ENCODE measurements around the gene PRKD3. TPM values are rescaled to one million over a fixed set of nuclear protein-coding genes. Genes with fewer than 3 reads are reported as not detected.

PRKD3 gene
- total and polyA plus RNA-seq, 2 of the 13 experiments (the other 11 are each of a cell fraction or from before 2014, with no cell fraction given): 11.6 to 38.4 TPM

DNA sequence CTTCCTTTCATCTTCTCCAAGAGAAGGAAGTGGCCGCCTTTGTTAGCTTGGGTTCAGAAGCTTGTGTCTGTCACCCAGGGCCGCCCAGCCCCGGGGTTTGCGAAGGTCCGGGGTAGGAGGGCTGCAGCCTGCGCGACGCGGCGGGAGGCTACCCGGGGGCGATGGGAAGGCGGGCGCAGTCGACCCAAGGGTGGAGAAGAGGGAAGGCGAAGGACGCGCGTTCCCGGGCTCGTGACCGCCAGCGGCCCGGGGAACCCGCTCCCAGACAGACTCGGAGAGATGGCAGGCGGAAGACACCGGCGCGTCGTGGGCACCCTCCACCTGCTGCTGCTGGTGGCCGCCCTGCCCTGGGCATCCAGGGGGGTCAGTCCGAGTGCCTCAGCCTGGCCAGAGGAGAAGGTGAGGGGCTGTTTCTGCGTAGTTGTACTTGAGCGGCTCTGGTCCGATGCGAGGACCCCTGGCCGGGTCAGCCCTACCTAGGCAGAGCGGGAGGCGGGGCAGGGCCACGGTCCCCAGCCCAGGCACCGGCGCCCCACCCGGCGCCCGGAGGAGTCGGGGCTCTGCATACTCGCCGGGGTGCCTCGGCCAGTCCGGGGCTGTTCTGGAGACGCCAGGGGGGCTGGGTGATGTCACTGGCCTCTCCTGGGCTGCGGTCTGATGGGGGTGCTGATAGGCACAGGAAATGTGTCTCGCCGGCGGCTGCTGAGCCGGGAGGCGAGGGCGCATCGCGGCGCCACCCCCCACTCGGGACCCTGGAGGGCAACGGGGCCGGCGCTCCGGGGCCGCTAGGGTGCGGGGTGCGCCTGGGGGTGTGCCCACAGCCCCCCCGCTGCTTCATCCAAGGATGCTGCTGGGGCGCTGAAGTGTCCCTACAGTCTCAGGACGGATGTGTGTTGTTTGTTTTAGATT is 20.1 kb upstream of the PRKD3 start, which contains the start of gene QPCT (continued):
- TF ChIP-seq, protein P1, sequence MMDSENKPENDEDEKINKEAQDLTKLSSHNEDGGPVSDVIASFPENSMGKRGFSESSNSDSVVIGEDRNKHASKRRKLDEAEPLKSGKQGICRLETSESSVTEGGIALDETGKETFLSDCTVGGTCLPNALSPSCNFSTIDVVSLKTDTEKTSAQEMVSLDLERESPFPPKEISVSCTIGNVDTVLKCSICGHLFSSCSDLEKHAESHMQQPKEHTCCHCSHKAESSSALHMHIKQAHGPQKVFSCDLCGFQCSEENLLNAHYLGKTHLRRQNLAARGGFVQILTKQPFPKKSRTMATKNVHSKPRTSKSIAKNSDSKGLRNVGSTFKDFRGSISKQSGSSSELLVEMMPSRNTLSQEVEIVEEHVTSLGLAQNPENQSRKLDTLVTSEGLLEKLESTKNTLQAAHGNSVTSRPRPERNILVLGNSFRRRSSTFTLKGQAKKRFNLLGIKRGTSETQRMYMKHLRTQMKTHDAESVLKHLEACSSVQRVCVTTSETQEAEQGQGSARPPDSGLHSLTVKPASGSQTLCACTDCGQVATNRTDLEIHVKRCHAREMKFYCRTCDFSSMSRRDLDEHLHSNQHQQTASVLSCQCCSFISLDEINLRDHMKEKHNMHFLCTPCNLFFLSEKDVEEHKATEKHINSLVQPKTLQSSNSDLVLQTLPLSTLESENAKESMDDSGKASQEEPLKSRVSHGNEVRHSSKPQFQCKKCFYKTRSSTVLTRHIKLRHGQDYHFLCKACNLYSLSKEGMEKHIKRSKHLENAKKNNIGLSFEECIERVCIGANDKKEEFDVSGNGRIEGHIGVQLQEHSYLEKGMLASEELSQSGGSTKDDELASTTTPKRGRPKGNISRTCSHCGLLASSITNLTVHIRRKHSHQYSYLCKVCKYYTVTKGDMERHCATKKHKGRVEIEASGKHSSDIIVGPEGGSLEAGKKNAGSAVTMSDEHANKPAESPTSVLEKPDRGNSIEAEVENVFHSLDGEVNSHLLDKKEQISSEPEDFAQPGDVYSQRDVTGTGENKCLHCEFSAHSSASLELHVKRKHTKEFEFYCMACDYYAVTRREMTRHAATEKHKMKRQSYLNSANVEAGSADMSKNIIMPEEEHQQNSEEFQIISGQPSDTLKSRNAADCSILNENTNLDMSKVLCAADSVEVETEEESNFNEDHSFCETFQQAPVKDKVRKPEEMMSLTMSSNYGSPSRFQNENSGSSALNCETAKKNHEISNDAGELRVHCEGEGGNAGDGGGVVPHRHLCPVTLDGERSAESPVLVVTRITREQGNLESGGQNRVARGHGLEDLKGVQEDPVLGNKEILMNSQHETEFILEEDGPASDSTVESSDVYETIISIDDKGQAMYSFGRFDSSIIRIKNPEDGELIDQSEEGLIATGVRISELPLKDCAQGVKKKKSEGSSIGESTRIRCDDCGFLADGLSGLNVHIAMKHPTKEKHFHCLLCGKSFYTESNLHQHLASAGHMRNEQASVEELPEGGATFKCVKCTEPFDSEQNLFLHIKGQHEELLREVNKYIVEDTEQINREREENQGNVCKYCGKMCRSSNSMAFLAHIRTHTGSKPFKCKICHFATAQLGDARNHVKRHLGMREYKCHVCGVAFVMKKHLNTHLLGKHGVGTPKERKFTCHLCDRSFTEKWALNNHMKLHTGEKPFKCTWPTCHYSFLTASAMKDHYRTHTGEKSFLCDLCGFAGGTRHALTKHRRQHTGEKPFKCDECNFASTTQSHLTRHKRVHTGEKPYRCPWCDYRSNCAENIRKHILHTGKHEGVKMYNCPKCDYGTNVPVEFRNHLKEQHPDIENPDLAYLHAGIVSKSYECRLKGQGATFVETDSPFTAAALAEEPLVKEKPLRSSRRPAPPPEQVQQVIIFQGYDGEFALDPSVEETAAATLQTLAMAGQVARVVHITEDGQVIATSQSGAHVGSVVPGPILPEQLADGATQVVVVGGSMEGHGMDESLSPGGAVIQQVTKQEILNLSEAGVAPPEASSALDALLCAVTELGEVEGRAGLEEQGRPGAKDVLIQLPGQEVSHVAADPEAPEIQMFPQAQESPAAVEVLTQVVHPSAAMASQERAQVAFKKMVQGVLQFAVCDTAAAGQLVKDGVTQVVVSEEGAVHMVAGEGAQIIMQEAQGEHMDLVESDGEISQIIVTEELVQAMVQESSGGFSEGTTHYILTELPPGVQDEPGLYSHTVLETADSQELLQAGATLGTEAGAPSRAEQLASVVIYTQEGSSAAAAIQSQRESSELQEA (CRISPR knock-in tag; IDR thresholded peaks at IDR 0.05; ENCODE audit: not compliant biosample characterization): peak; percentile 23
- TF ChIP-seq ZNF556 (CRISPR knock-in tag; IDR thresholded peaks at IDR 0.05; ENCODE audit: borderline replicate concordance) (no peak), ZXDC (CRISPR knock-in tag; IDR thresholded peaks at IDR 0.05) (no peak), ZNF569 (CRISPR knock-in tag; IDR thresholded peaks at IDR 0.05; ENCODE audit: borderline replicate concordance) (no peak), ZNF121 (CRISPR knock-in tag; IDR thresholded peaks at IDR 0.05) (no peak), FOXA3 (CRISPR knock-in tag; IDR thresholded peaks at IDR 0.05) (no peak), FOXC1 (CRISPR knock-in tag; IDR thresholded peaks at IDR 0.05; ENCODE audit: borderline replicate concordance) (0 out of 2 replicates have a peak, but pooled peaks have one; percentile 19), SYNCRIP (IDR thresholded peaks at IDR 0.05; ENCODE audit: insufficient read depth, low read depth, low read length) (no peak), HOXA9 (CRISPR knock-in tag; IDR thresholded peaks at IDR 0.05; ENCODE audit: borderline replicate concordance) (no peak), RARG (CRISPR knock-in tag; IDR thresholded peaks at IDR 0.05; ENCODE audit: low read depth) (no peak)
- TF ChIP-seq, protein P2, sequence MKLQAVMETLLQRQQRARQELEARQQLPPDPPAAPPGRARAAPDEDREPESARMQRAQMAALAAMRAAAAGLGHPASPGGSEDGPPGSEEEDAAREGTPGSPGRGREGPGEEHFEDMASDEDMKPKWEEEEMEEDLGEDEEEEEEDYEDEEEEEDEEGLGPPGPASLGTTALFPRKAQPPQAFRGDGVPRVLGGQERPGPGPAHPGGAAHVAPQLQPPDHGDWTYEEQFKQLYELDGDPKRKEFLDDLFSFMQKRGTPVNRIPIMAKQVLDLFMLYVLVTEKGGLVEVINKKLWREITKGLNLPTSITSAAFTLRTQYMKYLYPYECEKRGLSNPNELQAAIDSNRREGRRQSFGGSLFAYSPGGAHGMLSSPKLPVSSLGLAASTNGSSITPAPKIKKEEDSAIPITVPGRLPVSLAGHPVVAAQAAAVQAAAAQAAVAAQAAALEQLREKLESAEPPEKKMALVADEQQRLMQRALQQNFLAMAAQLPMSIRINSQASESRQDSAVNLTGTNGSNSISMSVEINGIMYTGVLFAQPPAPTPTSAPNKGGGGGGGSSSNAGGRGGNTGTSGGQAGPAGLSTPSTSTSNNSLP (IDR thresholded peaks at IDR 0.05; ENCODE audit: low read depth, low read length): no peak
- TF ChIP-seq, protein P3, sequence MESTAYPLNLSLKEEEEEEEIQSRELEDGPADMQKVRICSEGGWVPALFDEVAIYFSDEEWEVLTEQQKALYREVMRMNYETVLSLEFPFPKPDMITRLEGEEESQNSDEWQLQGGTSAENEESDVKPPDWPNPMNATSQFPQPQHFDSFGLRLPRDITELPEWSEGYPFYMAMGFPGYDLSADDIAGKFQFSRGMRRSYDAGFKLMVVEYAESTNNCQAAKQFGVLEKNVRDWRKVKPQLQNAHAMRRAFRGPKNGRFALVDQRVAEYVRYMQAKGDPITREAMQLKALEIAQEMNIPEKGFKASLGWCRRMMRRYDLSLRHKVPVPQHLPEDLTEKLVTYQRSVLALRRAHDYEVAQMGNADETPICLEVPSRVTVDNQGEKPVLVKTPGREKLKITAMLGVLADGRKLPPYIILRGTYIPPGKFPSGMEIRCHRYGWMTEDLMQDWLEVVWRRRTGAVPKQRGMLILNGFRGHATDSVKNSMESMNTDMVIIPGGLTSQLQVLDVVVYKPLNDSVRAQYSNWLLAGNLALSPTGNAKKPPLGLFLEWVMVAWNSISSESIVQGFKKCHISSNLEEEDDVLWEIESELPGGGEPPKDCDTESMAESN (CRISPR knock-in tag; conservative IDR thresholded peaks at IDR 0.05): peak; percentile 67; the same call in 1 of the 2 replicates
